K562 (cell line): Measurements from ENCODE around the gene GATA2. TPM values are rescaled to one million over a fixed set of nuclear protein-coding genes. Genes with fewer than 3 reads are reported as not detected.

Source experiments
- ATAC-seq: fragments of 200-7000 bp; cut with Tn5 transposase; 3 replicates; pipeline ENCODE4 v1.9.1; 2020; ENCODE audit warnings: moderate library complexity
- BruUV-seq: library from RNA; stranded (reverse); fragments of 400-500 nt; replicated peaks from 2 replicates; lab custom pipeline; 2021; lab: Mats Ljungman, UMichigan
- CTCF ChIA-PET: fragments of 300-600 bp; formaldehyde crosslinking; extraction: SDS; loops from one replicate; lab custom pipeline; 2021; ENCODE audit warnings: low intra/inter-chr PET ratio; lab: Yijun Ruan, JAX
- POLR2A ChIA-PET: fragments of 300-600, 350-650 bp; sonication (Branson Sonifier 250); formaldehyde crosslinking; extraction: SDS; loops from one replicate; lab custom pipeline; 2021; ENCODE audit warnings: antibody characterized with exemption, inconsistent platforms; lab: Yijun Ruan, JAX
- DNase-seq, 4 experiments: peaks; one replicate each; pipeline versions ENCODE4 v3.0.0 to v3.0.0-alpha.2; 2011 to 2018; ENCODE audit warnings: low spot score in 3 of 4, mixed read lengths in 3 of 4; ENCODE audit errors: extremely low read depth in 1 of 4
- FAIRE-seq: peaks from 2 replicates; lab custom pipeline; 2011; peaks lifted over from hg19 to GRCh38; lab: Jason Lieb, UNC
- H2AFZ ChIP-seq: 2 replicates; pipeline ENCODE4 v1.6.0; 2011; ENCODE audit warnings: low read depth, low read length, control low read depth, inconsistent platforms
- H3K27ac ChIP-seq: fragments of 200-600 bp; 3 replicates; pipeline ENCODE4 v1.8.0; 2011; ENCODE audit warnings: low read depth, mild to moderate bottlenecking, control low read depth, inconsistent platforms, low read length, moderate library complexity, mixed read lengths; ENCODE audit errors: extremely low read depth
- H3K27me3 ChIP-seq, 2 experiments: fragments of 300-600 bp in 1 of 2; 2 replicates in 1 of 2; 3 replicates in 1 of 2; pipeline versions ENCODE4 v1.6.0 to v1.8.0; 2011; ENCODE audit warnings: inconsistent platforms in 2 of 2, low read length in 2 of 2, mild to moderate bottlenecking in 1 of 2, mixed read lengths in 1 of 2, moderate library complexity in 1 of 2; ENCODE audit not compliant: control insufficient read depth in 2 of 2, insufficient read depth in 2 of 2
- H3K36me3 ChIP-seq: fragments of 300-600 bp; 3 replicates; pipeline ENCODE4 v1.8.0; 2011; ENCODE audit warnings: mild to moderate bottlenecking, low read length, inconsistent platforms; ENCODE audit not compliant: control insufficient read depth, insufficient read depth
- H3K4me1 ChIP-seq, 2 experiments: fragments of 200-600 bp in 1 of 2; replicated peaks in 1 of 2; 2 replicates in 1 of 2; 3 replicates in 1 of 2; pipeline versions ENCODE4 v1.5.1 to v1.8.0; 2011; ENCODE audit warnings: inconsistent platforms in 2 of 2, low read length in 2 of 2, mild to moderate bottlenecking in 1 of 2, mixed read lengths in 1 of 2, moderate library complexity in 1 of 2; ENCODE audit not compliant: control insufficient read depth in 2 of 2, insufficient read depth in 2 of 2
- H3K4me2 ChIP-seq: 2 replicates; pipeline ENCODE4 v1.6.1; 2011; ENCODE audit warnings: low read length, control low read depth, inconsistent platforms, mixed read lengths; ENCODE audit not compliant: insufficient read depth
- H3K4me3 ChIP-seq: fragments of 200-600 bp; sonication (generic), shearing (Covaris generic); 2 replicates; pipeline ENCODE4 v1.5.1; 2016; ENCODE audit warnings: control low read depth, inconsistent platforms
- H3K79me2 ChIP-seq: fragments of 200-600 bp; 3 replicates; pipeline ENCODE4 v1.8.0; 2011; ENCODE audit warnings: low read length, inconsistent platforms; ENCODE audit not compliant: control insufficient read depth, insufficient read depth
- H3K9ac ChIP-seq, 2 experiments: 2 replicates each; pipeline versions ENCODE4 v1.6.0 to v1.6.1; 2011; ENCODE audit warnings: low read depth in 2 of 2, low read length in 2 of 2, control low read depth in 1 of 2, inconsistent platforms in 1 of 2, mild to moderate bottlenecking in 1 of 2, mixed read lengths in 1 of 2; ENCODE audit not compliant: insufficient read depth in 1 of 2
- H3K9me1 ChIP-seq: one replicate; pipeline ENCODE4 v1.6.0; 2011; ENCODE audit warnings: inconsistent platforms, mild to moderate bottlenecking, low read length, moderate library complexity; ENCODE audit not compliant: control insufficient read depth, insufficient read depth
- H3K9me3 ChIP-seq: replicated peaks from 2 replicates; pipeline ENCODE4 v1.5.1; 2011; ENCODE audit warnings: low read depth, low read length, inconsistent platforms; ENCODE audit not compliant: control insufficient read depth, insufficient read depth
- H4K20me1 ChIP-seq: replicated peaks from 2 replicates; pipeline ENCODE4 v1.6.1; 2011; ENCODE audit warnings: low read length, inconsistent platforms, mixed read lengths; ENCODE audit not compliant: control insufficient read depth, insufficient read depth
- BRD4 ChIP-seq: fragments of 200-600 bp; sonication (generic); IDR thresholded peaks from 2 replicates; pipeline ENCODE4 v1.6.1; 2017; ENCODE audit warnings: inconsistent platforms
- FOXJ3 ChIP-seq: sonication (generic); formaldehyde crosslinking; IDR thresholded peaks from 2 replicates; pipeline ENCODE4 v1.4.0; 2020; ENCODE audit warnings: mild to moderate bottlenecking, missing genetic modification reagents
- FOXP1 ChIP-seq: sonication (generic); formaldehyde crosslinking; IDR thresholded peaks from 2 replicates; pipeline ENCODE4 v1.8.0; 2022; ENCODE audit warnings: mild to moderate bottlenecking, missing genetic modification reagents
- HDAC3 ChIP-seq: fragments of 450-650 bp; IDR thresholded peaks from 2 replicates; pipeline ENCODE4 v1.6.1; 2018; ENCODE audit warnings: borderline replicate concordance, mild to moderate bottlenecking, moderate library complexity; ENCODE audit not compliant: partially characterized antibody
- HOXB6 ChIP-seq: fragments of 250-450 bp; sonication (Bioruptor Pico); IDR thresholded peaks from 2 replicates; pipeline ENCODE4 v1.5.1; 2022; ENCODE audit warnings: mild to moderate bottlenecking, borderline replicate concordance
- ID3 ChIP-seq, 2 experiments: fragments of 250-450 bp in 1 of 2; fragments of 450-650 bp in 1 of 2; sonication (Bioruptor Pico) in 1 of 2; IDR thresholded peaks; 2 replicates each; pipeline versions ENCODE4 v1.6.1 to v1.8.0; 2016 to 2021; ENCODE audit warnings: mild to moderate bottlenecking in 2 of 2, moderate library complexity in 2 of 2, missing compliant biosample characterization in 1 of 2, missing genetic modification characterization in 1 of 2
- MEF2A ChIP-seq: IDR thresholded peaks from 2 replicates; pipeline ENCODE4 v1.6.1; 2011; ENCODE audit warnings: low read depth, mild to moderate bottlenecking, low read length, moderate library complexity; ENCODE audit not compliant: control insufficient read depth
- NFIX ChIP-seq: fragments of 250-450 bp; sonication (Bioruptor Pico); IDR thresholded peaks from 2 replicates; pipeline ENCODE4 v1.4.0; 2020; ENCODE audit warnings: low read depth, mild to moderate bottlenecking, moderate library complexity
- POLR2AphosphoS5 ChIP-seq: IDR thresholded peaks from 2 replicates; pipeline ENCODE4 v1.6.1; 2011; ENCODE audit warnings: mild to moderate bottlenecking, low read depth, low read length, moderate library complexity; ENCODE audit not compliant: control insufficient read depth, insufficient read depth
- RBM34 ChIP-seq: fragments of 200-400 bp; formaldehyde crosslinking; IDR thresholded peaks from 2 replicates; pipeline ENCODE4 v1.6.1; 2018; ENCODE audit warnings: low read length, borderline replicate concordance; ENCODE audit not compliant: insufficient read depth
- SMC3 ChIP-seq: conservative IDR thresholded peaks from 2 replicates; pipeline ENCODE4 v1.6.1; 2011; ENCODE audit warnings: low read depth, low read length, improper control_type of control experiment; ENCODE audit not compliant: insufficient read depth
- STAT6 ChIP-seq: sonication (generic); formaldehyde crosslinking; IDR thresholded peaks from 2 replicates; pipeline ENCODE4 v1.8.1; 2023; ENCODE audit warnings: mild to moderate bottlenecking, missing genetic modification reagents
- ZNF133 ChIP-seq: fragments of 250-450 bp; sonication (Bioruptor Pico); IDR thresholded peaks from 2 replicates; pipeline ENCODE4 v1.4.0; 2020; ENCODE audit warnings: mild to moderate bottlenecking
- ZNF134 ChIP-seq: fragments of 250-450 bp; sonication (Bioruptor Pico); conservative IDR thresholded peaks from 2 replicates; pipeline ENCODE4 v1.4.0; 2020
- ZNF354B ChIP-seq: fragments of 250-450 bp; sonication (Bioruptor Pico); IDR thresholded peaks from 2 replicates; pipeline ENCODE4 v1.4.0; 2020
- ZNF740 ChIP-seq, 3 experiments: fragments of 200-800 bp in 1 of 3; sonication (Bioruptor generic) in 1 of 3; sonication (generic) in 1 of 3; formaldehyde crosslinking in 1 of 3; IDR thresholded peaks; 2 replicates each; pipeline versions ENCODE4 v1.6.1 to v1.8.0; 2016 to 2022; ENCODE audit warnings: mild to moderate bottlenecking in 2 of 3, missing compliant biosample characterization in 2 of 3, missing genetic modification characterization in 2 of 3, missing genetic modification reagents in 1 of 3
- WGBS: fragments of 100-300 bp; shearing (Covaris generic); methylation state at CpG from one replicate; pipeline ENCODE4 v1.1.6; 2016; ENCODE audit warnings: low coverage, mixed read lengths; ENCODE audit not compliant: insufficient coverage; ENCODE audit errors: missing lambda C conversion rate; 5-methylcytosine and 5-hydroxymethylcytosine counted together
- in situ Hi-C: fragments of 300-500 bp; cut with MboI; formaldehyde crosslinking; loops from 4 replicates; pipeline ENCODE4 v1.15.0; 2018; ENCODE audit warnings: inconsistent platforms, mixed read lengths
- intact Hi-C: fragments of 100-400 bp; cut with micrococcal nuclease; formaldehyde crosslinking; loops from 2 replicates; pipeline ENCODE4 v1.14.2; 2022
- polyA plus RNA-seq, 8 experiments: library from polyadenylated mRNA; depleted of rRNA in 4 of 8; stranded (reverse) in 5 of 8; unstranded in 3 of 8; fragments of >200 nt; fragmentation: Nextera tagmentation in 2 of 8; fragmentation: Illumina TruSeq in 1 of 8; extraction: Ambion mirVana in 2 of 8; extraction: Trizol in 1 of 8; gene quantifications; 2 replicates each; pipeline versions ENCODE4 v1.2.1 to v1.2.3, GENCODE V29; 2011 to 2014; ENCODE audit warnings: inconsistent platforms in 1 of 8, missing spikeins in 1 of 8
- total RNA-seq, 7 experiments: library from RNA; depleted of rRNA in 6 of 7; stranded (reverse); fragments of >200 nt in 6 of 7; fragmentation: Illumina TruSeq in 2 of 7; extraction: Trizol in 2 of 7; gene quantifications; 2 replicates each; pipeline versions ENCODE4 v1.2.1 to v1.2.3, GENCODE V29; 2011 to 2021; ENCODE audit warnings: low replicate concordance in 1 of 7

GATA2 gene
- total and polyA plus RNA-seq, 9 of the 15 experiments (the other 6 are each of a cell fraction or from before 2014, with no cell fraction given), result 8.5 to 218 (median 50.8) TPM

GRCh38 chr3:128439226-128439625 is 53.8 kb downstream of the GATA2 start (continued):
- no peak for TF ChIP-seq STAT6
- TF ChIP-seq ZNF354B (CRISPR knock-in tag), result no peak
- no peak for TF ChIP-seq ZNF134 (CRISPR knock-in tag)
- no peak for TF ChIP-seq FOXJ3
- TF ChIP-seq HOXB6, result no peak

- FAIRE-seq, result no peak
- Histone ChIP-seq H3K9ac (no peak overlapping the region), H3K79me2 (no peaks in the 10 kb centered on the region), H3K4me2 (no peak overlapping the region), H4K20me1 (no peaks in the 10 kb centered on the region), H3K4me3 (no peak overlapping the region), H3K36me3 (no peaks in the 10 kb centered on the region), H3K27me3 (peaks cover 2 to 16% of the 10 kb centered on the region in 2 experiments; a peak in 3 of 5 replicates), H3K9me1 (no peaks in the 10 kb centered on the region), H3K9me3 (no peaks in the 10 kb centered on the region), H3K27ac (no peak overlapping the region), H2AFZ (no peak overlapping the region), H3K4me1 (peaks cover 4 to 12% of the 10 kb centered on the region in 2 experiments; a peak in 2 of 5 replicates)
- CTCF ChIA-PET, result no interaction called here
- no TSS peak for BruUV-seq
- 12% methylated on average over 5 of the region's 6 CpGs for WGBS
- intact Hi-C loops, result loop anchor here (5.0 to 10.0 kb wide), 3 partner anchors 146 to 264 kb away; no protein-coding TSS in a partner anchor
- POLR2A ChIA-PET, result interaction anchor here (0.9 kb wide), 1 partner anchor 10 kb away, joined by 3 read pairs; no protein-coding TSS in a partner anchor
- in situ Hi-C loops, result no loop called here
- ATAC-seq, result peak; percentile 93
- peak; percentile 34 to 54 (median 46) for DNase-seq
- TF ChIP-seq ID3 (CRISPR knock-in tag; IDR thresholded peaks at IDR 0.05) (no peak), ID3 (tag; IDR thresholded peaks at IDR 0.05) (no peak), FOXP1 (no peak), RBM34 (no peak), NFIX (no peak), BRD4 (no peak), SMC3 (no peak), POLR2AphosphoS5 (no peak), HDAC3 (no peak), ZNF133 (no peak), ZNF740 (CRISPR knock-in tag; IDR thresholded peaks at IDR 0.05) (no peak), ZNF740 (tag; IDR thresholded peaks at IDR 0.05) (no peak), MEF2A (no peak)
These were observed 54.4 kb downstream of the GATA2 start for GRCh38 chr3:128438488-128439072.
